Measurements from ENCODE around the gene SGPP1.
A peak's percentile ranks its signal among the peaks of the same experiment; 100 is the strongest.
"Not testable (repeated sequence)": the region's sequence is repeated elsewhere in the genome, so short reads cannot be mapped to it uniquely, and the experiment has no call there.

Gene SGPP1

DNA sequence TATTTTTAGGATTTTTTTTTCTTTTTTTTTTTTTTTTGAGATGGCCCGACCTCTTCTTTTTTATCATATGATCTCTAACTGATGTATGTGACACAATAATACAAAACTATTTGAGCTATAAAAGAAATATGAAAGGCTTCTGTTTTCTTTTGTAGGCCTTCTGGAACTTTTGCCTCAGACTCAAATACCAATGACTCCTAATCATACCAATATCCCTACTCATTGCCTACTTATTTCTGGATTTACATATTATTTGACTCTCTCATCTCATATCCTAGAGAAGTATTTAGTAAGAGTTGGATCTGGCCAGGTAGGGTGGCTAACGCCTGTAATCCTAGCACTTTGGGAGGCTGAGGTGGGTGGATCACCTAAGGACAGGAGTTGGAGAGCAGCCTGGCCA lies 73.5 kb downstream of the SGPP1 start:
- no peaks in the 10 kb centered on the region for H3K36me3 ChIP-seq (ENCODE audit: control insufficient read depth, insufficient read depth, low read length)
- H3K27me3 ChIP-seq (ENCODE audit: control insufficient read depth, insufficient read depth, low read length): no peaks in the 10 kb centered on the region
- no peak overlapping the region for H3K4me3 ChIP-seq (ENCODE audit: low read depth, low read length)
- H3K9ac ChIP-seq (ENCODE audit: low read depth, low read length): no peak overlapping the region
- H3K9me3 ChIP-seq (ENCODE audit: control insufficient read depth, insufficient read depth, low read length): no peaks in the 10 kb centered on the region
- no peak overlapping the region for H3K27ac ChIP-seq (ENCODE audit: low read depth, low read length)
- no peaks in the 10 kb centered on the region for H3K4me1 ChIP-seq (ENCODE audit: control insufficient read depth, insufficient read depth, low read length)

DNA sequence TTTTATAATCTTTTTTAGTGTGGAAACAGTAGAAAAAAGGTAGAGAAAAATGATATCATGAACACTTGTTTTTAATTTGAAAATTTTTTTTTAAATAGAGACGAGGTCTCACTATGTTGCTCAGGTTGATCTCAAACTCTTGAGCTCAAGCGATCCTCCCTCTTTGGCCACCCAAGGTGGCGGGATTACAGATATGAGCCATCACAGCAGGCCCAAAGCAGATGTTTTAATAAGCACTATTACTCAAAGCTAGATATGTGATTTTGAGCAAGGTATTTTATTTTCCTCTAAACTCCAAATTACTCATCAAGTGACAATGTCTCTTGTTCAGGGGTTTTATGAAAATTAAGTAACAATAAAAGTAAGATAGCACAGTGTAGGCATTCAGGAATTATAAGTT lies 75.5 kb downstream of the SGPP1 start:
- Histone ChIP-seq H3K36me3 (ENCODE audit: control insufficient read depth, insufficient read depth, low read length) (no peaks in the 10 kb centered on the region), H3K27ac (ENCODE audit: low read depth, low read length) (no peak overlapping the region), H3K9me3 (ENCODE audit: control insufficient read depth, insufficient read depth, low read length) (no peaks in the 10 kb centered on the region), H3K27me3 (ENCODE audit: control insufficient read depth, insufficient read depth, low read length) (no peaks in the 10 kb centered on the region), H3K4me1 (ENCODE audit: control insufficient read depth, insufficient read depth, low read length) (no peaks in the 10 kb centered on the region), H3K9ac (ENCODE audit: low read depth, low read length) (no peak overlapping the region), H3K4me3 (ENCODE audit: low read depth, low read length) (no peak overlapping the region)

DNA sequence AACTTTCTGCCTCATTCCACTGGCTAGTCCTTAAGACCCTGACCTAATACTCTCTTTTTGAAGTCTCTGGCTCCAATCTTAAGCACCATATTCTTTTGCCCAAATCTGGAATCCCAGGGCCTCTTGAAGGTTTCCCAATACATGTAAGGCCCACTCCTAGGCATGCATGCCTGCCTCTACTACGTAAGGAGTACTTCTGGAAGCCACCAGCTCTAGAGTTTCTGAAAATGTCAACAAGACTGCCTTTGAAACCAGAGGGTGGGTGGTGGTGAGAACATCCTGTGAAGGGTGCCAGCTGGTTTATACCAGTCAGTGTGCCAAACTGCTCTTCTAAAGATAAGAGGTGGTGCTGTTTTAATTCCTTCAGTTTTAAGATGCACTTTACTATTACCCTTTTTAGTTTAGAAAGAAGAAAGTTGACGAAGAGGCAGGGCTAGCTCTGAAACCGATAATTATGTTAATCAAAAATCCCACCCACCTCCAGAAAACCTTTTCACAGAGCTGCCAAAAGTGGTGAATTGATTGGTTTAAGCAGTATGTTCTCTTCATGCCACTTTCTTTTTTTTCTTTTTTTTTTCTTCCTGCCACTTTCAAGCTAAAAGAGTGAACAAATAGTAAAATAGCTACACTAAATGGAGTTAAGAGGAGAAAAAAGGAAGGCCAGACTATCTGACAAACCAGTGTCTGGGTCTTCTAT lies 77.5 kb downstream of the SGPP1 start:
- Histone ChIP-seq H3K4me3 (ENCODE audit: low read depth, low read length) (no peak overlapping the region), H3K27me3 (ENCODE audit: control insufficient read depth, insufficient read depth, low read length) (no peaks in the 10 kb centered on the region), H3K27ac (ENCODE audit: low read depth, low read length) (no peak overlapping the region), H3K9ac (ENCODE audit: low read depth, low read length) (no peak overlapping the region), H3K36me3 (ENCODE audit: control insufficient read depth, insufficient read depth, low read length) (no peaks in the 10 kb centered on the region), H3K9me3 (ENCODE audit: control insufficient read depth, insufficient read depth, low read length) (no peaks in the 10 kb centered on the region), H3K4me1 (ENCODE audit: control insufficient read depth, insufficient read depth, low read length) (no peaks in the 10 kb centered on the region)

DNA sequence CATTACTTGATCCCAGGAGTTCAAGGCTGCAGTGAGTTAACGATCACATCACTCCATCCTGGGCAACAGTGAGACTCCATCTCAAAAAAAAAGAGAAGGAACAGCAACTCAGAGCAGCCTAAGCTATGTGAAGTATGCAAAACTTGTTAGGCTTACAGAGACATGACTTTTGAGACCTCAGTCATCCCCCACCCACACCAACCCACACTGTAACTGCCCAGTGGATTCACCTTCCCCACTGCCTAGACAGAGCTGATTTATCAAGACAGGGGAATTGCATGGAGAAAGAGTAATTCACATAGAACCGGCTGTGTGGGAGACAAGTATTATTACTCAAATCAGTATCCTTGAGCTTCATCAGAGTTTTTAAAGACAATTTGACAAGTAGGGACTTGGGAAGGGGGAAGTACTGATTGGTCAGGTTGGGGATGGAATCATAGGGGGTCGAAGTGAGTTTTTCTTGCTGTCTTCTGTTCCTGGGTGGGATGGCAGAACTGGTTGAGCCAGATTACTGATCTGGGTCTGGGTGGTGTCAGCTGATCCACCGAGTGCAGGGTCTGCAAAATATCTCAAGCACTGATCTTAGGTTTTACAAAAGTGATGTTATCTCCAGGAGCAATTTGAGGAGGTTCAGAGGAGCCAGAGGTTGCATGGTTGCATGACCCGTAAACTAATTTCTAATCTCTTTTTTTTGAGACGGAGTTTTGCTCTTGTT lies 80.0 kb downstream of the SGPP1 start:
- H3K36me3 ChIP-seq (ENCODE audit: control insufficient read depth, insufficient read depth, low read length): no peaks in the 10 kb centered on the region
- 0 out of 2 replicates have a peak, but pooled peaks cover under 1% of the 10 kb centered on the region for H3K4me1 ChIP-seq (ENCODE audit: control insufficient read depth, insufficient read depth, low read length)
- no peaks in the 10 kb centered on the region for H3K27me3 ChIP-seq (ENCODE audit: control insufficient read depth, insufficient read depth, low read length)
- no peak overlapping the region for H3K9ac ChIP-seq (ENCODE audit: low read depth, low read length)
- H3K4me3 ChIP-seq (ENCODE audit: low read depth, low read length): no peak overlapping the region
- H3K9me3 ChIP-seq (ENCODE audit: control insufficient read depth, insufficient read depth, low read length): no peaks in the 10 kb centered on the region
- H3K27ac ChIP-seq (ENCODE audit: low read depth, low read length): no peak overlapping the region

DNA sequence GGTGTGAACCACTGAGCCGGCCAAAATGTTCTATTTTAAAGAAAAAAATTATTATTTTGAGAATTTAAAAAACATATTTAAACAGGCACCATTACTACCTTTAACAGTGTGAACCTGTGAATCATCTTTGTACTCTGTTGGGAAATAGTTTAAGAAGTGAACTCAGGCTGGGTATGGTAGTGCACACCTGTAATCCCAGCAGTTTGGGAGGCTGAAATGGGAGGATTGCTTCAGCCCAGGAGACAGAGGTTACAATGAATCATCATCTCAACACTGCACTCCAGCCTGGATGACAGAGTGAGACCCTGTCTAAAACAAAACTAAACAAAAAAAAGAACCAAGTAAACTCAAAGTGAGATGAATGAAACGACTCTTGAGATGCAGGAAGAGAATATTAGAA lies 83.1 kb downstream of the SGPP1 start:
- Histone ChIP-seq H3K27me3 (ENCODE audit: control insufficient read depth, insufficient read depth, low read length) (no peaks in the 10 kb centered on the region), H3K27ac (ENCODE audit: low read depth, low read length) (no peak overlapping the region), H3K36me3 (ENCODE audit: control insufficient read depth, insufficient read depth, low read length) (peaks cover 6% of the 10 kb centered on the region), H3K4me3 (ENCODE audit: low read depth, low read length) (no peak overlapping the region), H3K4me1 (ENCODE audit: control insufficient read depth, insufficient read depth, low read length) (peaks cover 3% of the 10 kb centered on the region; the same call in 1 of the 2 replicates), H3K9me3 (ENCODE audit: control insufficient read depth, insufficient read depth, low read length) (no peaks in the 10 kb centered on the region), H3K9ac (ENCODE audit: low read depth, low read length) (no peak overlapping the region)

DNA sequence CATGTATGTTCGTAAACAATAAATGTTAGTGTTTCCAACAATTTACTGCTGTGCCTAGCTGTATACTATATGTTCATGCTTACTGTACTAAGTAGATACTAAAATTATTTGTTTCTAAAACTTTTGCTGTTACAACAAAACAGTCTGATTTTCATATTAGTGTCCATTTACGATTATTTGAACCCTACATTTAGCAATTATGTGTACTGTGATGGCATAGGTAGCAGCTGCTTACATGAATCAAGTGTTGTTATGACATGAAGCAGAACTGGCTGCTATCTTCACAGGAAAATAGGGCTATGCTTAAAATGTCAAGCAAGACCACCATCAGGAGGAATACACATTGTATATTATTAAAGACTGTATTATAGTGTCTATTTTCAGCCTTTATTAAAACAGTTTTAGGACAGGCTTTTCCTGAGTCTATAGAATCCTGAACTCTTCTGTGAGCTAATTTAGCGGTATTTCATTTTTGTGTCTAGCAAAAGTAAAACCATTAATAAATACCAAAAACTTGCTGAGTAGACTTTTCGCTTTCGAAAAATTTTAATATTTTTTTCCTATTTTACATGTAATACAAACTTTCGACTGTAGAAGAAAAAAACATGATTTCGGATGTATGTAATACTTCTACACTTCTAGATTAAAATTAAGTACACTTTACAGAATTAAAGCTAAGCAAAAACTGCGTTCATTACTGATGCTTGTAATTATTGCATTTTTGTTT lies 85.0 kb downstream of the SGPP1 start:
- Histone ChIP-seq H3K9ac (ENCODE audit: low read depth, low read length) (no peak overlapping the region), H3K4me3 (ENCODE audit: low read depth, low read length) (peak overlapping the region; percentile 93)

DNA sequence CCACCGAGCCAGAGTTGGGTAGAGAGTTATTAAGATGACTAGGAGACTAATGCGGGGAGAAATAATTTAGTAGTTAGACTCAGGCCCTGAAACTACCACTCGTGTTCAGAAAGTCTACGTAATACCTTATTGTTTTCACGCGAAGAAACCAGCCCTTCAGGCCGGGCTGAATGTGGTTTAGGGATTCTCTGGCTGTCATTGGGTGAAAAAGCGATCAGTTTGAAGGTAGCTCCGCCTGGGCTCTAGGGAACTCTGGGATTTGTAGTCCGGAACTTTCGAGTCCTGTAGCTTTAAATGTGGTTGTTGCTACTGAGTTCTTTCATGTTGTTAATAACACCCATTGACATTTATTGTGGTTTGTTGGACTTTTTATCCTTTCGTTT lies 85.6 kb downstream of the SGPP1 start:
- Histone ChIP-seq H3K9ac (ENCODE audit: low read depth, low read length) (peak overlapping the region; percentile 92), H3K4me3 (ENCODE audit: low read depth, low read length) (peak overlapping the region; percentile 93), H3K4me1 (ENCODE audit: control insufficient read depth, insufficient read depth, low read length) (peaks cover 3% of the 10 kb centered on the region; the same call in 1 of the 2 replicates), H3K27me3 (ENCODE audit: control insufficient read depth, insufficient read depth, low read length) (no peaks in the 10 kb centered on the region), H3K27ac (ENCODE audit: low read depth, low read length) (peak overlapping the region; percentile 96), H3K9me3 (ENCODE audit: control insufficient read depth, insufficient read depth, low read length) (no peaks in the 10 kb centered on the region), H3K36me3 (ENCODE audit: control insufficient read depth, insufficient read depth, low read length) (peaks cover 13% of the 10 kb centered on the region)

More for the DNA sequence above, 85.0 kb downstream of the SGPP1 start:
- no peaks in the 10 kb centered on the region for H3K9me3 ChIP-seq (ENCODE audit: control insufficient read depth, insufficient read depth, low read length)
- H3K27ac ChIP-seq (ENCODE audit: low read depth, low read length): no peak overlapping the region
- H3K27me3 ChIP-seq (ENCODE audit: control insufficient read depth, insufficient read depth, low read length): no peaks in the 10 kb centered on the region
- peaks cover 3% of the 10 kb centered on the region; the same call in 1 of the 2 replicates for H3K4me1 ChIP-seq (ENCODE audit: control insufficient read depth, insufficient read depth, low read length)
- H3K36me3 ChIP-seq (ENCODE audit: control insufficient read depth, insufficient read depth, low read length): peaks cover 13% of the 10 kb centered on the region

DNA sequence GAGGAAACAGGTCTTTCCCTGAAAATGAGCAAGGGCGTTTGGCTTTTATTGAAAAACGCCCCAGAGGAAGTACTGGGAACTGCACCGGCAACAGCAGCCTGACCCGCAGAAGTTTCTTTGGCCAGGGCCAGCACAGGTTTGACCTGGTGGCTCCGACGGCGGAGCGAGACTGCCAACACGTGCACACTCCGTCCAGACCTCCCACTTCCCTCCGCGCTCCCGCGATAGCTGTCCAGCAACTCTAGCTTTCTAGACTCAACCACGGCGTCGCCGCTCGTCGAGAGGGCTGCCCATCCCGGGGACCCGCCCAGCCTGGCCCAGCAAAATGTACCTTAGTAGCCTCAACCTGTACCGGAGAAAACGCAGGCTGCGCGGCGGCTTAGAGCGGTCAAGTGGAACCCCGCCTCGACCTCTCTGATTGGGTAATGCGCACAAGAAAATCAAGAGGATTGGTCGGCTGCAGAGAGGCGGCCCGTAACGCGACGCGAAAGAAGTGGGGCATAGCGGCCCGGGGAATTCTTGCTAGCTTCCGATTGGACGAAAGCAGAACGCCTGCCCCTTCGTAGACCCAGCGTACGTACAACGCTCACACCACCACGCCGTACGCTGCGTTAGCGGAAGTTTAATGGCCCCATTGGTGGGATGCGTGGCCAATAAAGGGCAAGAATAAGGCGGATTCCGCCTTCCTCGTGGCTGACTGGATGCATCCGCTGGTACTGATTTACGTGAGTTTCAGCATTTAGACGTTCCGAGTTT lies 86.2 kb downstream of the SGPP1 start, which contains the start of gene WDR89:
Gene WDR89, minus strand, starts transcription at position 399 of the 756 bp plus-strand sequence. CDS start 41,929 bp downstream, outside the sequence.
- Histone ChIP-seq H3K9ac (ENCODE audit: low read depth, low read length) (peak within 1 kb of the TSS; percentile 92), H3K36me3 (ENCODE audit: control insufficient read depth, insufficient read depth, low read length) (peaks cover 16% of the 10 kb centered on the region), H3K4me3 (ENCODE audit: low read depth, low read length) (peak within 1 kb of the TSS; percentile 93), H3K9me3 (ENCODE audit: control insufficient read depth, insufficient read depth, low read length) (no peaks in the 10 kb centered on the region), H3K27ac (ENCODE audit: low read depth, low read length) (peak within 1 kb of the TSS; percentile 98), H3K27me3 (ENCODE audit: control insufficient read depth, insufficient read depth, low read length) (no peaks in the 10 kb centered on the region), H3K4me1 (ENCODE audit: control insufficient read depth, insufficient read depth, low read length) (peaks cover 3% of the 10 kb centered on the region; the same call in 1 of the 2 replicates)

DNA sequence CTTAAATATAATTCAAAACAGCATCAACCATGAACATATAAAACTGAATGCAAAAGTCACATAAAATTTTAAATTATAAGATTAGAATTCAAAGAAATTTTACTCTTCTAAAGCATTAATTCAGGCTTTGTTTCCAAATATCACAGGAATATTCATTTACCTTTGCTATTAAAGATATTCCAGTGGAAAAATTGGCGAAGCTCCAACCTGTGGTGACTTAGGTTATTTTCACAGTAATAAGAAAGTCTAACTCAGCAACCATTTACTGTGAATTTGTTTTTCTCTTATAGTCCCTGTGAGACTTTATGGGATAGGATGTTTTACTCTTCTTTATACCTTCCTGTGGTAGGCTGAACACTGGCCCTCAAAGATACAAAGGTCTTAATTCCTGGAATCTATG lies 89.4 kb downstream of the SGPP1 start:
- no peaks in the 10 kb centered on the region for H3K27me3 ChIP-seq (ENCODE audit: control insufficient read depth, insufficient read depth, low read length)
- peaks cover 3% of the 10 kb centered on the region; the same call in 1 of the 2 replicates for H3K4me1 ChIP-seq (ENCODE audit: control insufficient read depth, insufficient read depth, low read length)
- no peak overlapping the region for H3K27ac ChIP-seq (ENCODE audit: low read depth, low read length)
- no peaks in the 10 kb centered on the region for H3K9me3 ChIP-seq (ENCODE audit: control insufficient read depth, insufficient read depth, low read length)
- H3K36me3 ChIP-seq (ENCODE audit: control insufficient read depth, insufficient read depth, low read length): peaks cover 16% of the 10 kb centered on the region
- H3K4me3 ChIP-seq (ENCODE audit: low read depth, low read length): no peak overlapping the region
- no peak overlapping the region for H3K9ac ChIP-seq (ENCODE audit: low read depth, low read length)

DNA sequence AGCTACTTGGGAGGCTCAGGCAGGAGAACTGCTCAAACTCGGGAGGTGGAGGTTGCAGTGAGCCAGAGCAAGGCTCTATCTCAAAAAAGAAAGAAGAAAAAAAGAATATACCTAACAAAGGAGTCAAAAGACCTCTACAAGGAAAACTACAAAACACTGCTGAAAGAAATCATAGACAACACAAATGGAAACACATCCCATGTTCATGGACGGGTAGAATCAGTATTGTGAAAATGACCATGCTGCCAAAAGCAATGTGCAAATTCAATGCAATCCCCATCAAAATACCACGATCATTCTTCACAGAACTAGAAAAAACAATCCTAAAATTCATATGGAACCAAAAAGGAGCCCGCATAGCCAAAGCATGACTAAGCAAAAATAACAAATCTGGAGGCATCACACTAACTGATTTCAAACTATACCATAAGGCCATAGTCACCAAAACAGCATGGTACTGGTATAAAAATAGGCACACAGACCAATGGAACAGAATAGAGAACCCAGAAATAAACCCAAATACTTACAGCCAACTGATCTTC lies 91.7 kb downstream of the SGPP1 start:
- not testable (repeated sequence) for H3K9me3 ChIP-seq (ENCODE audit: control insufficient read depth, insufficient read depth, low read length); H3K4me3 ChIP-seq (ENCODE audit: low read depth, low read length); H3K27ac ChIP-seq (ENCODE audit: low read depth, low read length); H3K27me3 ChIP-seq (ENCODE audit: control insufficient read depth, insufficient read depth, low read length); H3K4me1 ChIP-seq (ENCODE audit: control insufficient read depth, insufficient read depth, low read length); H3K9ac ChIP-seq (ENCODE audit: low read depth, low read length)
- H3K36me3 ChIP-seq (ENCODE audit: control insufficient read depth, insufficient read depth, low read length): peaks cover 16% of the 10 kb centered on the region
